Lung (tissue), 12 donors: ENCODE results near the gene KCNQ5. TPM values are rescaled to one million over a fixed set of nuclear protein-coding genes. Genes with fewer than 3 reads are reported as not detected.

ENCODE experiments used
- ATAC-seq: fragments of 200-7000 bp; cut with Tn5 transposase; one replicate; pipeline ENCODE4 v1.9.1; 2020; ENCODE audit warnings: moderate number of reproducible peaks; ENCODE audit not compliant: insufficient read depth, low FRiP score
- DNase-seq, 3 donors: peaks; one replicate each; pipeline ENCODE4 v3.0.0-alpha.2; 2013 to 2017
- H3K27ac ChIP-seq, 2 donors: one replicate each; pipeline ENCODE4 v1.5.1; 2013; ENCODE audit warnings: mild to moderate bottlenecking in 2 of 2, moderate library complexity in 2 of 2, control low read depth in 1 of 2, inconsistent platforms in 1 of 2, low read depth in 1 of 2, low read length in 1 of 2
- H3K27me3 ChIP-seq, 3 donors: one replicate each; pipeline ENCODE4 v1.5.1; 2013; ENCODE audit warnings: low read length in 2 of 3; ENCODE audit not compliant: control insufficient read depth in 3 of 3, insufficient read depth in 3 of 3
- H3K36me3 ChIP-seq, 4 donors: one replicate each; pipeline ENCODE4 v1.5.1; 2013; ENCODE audit warnings: low read length in 4 of 4, mild to moderate bottlenecking in 1 of 4, moderate library complexity in 1 of 4; ENCODE audit not compliant: control insufficient read depth in 4 of 4, insufficient read depth in 4 of 4
- H3K4me1 ChIP-seq, 5 donors: one replicate each; pipeline ENCODE4 v1.5.1; 2013; ENCODE audit warnings: low read length in 5 of 5, mild to moderate bottlenecking in 2 of 5, moderate library complexity in 1 of 5; ENCODE audit not compliant: control insufficient read depth in 5 of 5, insufficient read depth in 5 of 5
- H3K4me3 ChIP-seq: one replicate; pipeline ENCODE4 v1.5.1; 2013; ENCODE audit warnings: mild to moderate bottlenecking, control low read depth, moderate library complexity
- H3K9ac ChIP-seq, 2 donors: one replicate each; pipeline ENCODE4 v1.5.1; 2013; ENCODE audit warnings: low read length in 2 of 2, control low read depth in 1 of 2; ENCODE audit not compliant: insufficient read depth in 1 of 2
- H3K9me3 ChIP-seq, 4 donors: one replicate each; pipeline ENCODE4 v1.5.1; 2013; ENCODE audit warnings: low read length in 3 of 4, mild to moderate bottlenecking in 1 of 4, moderate library complexity in 1 of 4; ENCODE audit not compliant: control insufficient read depth in 4 of 4, insufficient read depth in 3 of 4
- CTCF ChIP-seq: IDR thresholded peaks from 2 replicates; pipeline ENCODE4 v1.5.1; 2012; ENCODE audit warnings: mild to moderate bottlenecking; ENCODE audit errors: control extremely low read depth, extremely low read depth
- WGBS, 2 donors: extraction: QIAGEN DNeasy Blood & Tissue Kit; methylation state at CpG; one replicate each; pipeline ENCODE4 v1.1.7; 2013; 5-methylcytosine and 5-hydroxymethylcytosine counted together
- polyA plus RNA-seq, 2 donors: library from polyadenylated mRNA; stranded (reverse); fragments of 200-250 nt; gene quantifications; one replicate each; pipeline ENCODE4 v1.2.1, GENCODE V29; 2013
- total RNA-seq, 2 donors: library from RNA; depleted of rRNA in 1 of 2; stranded (reverse); fragments of >200 nt in 1 of 2; gene quantifications; one replicate each; pipeline ENCODE4 v1.2.1, GENCODE V29; 2014 to 2021
- donor health status: control.
- donor health status: control.
- donor health status: Bipolar disorder and iron deficiency.
- donor health status: healthy.
- donor health status: DM: yes; HTN: yes; CAD: no.

KCNQ5 gene
- total and polyA plus RNA-seq, 4 donors = 0.12 to 5.7 (median 0.46) TPM

- DNase-seq (no peak), ATAC-seq (no peak)
- Histone ChIP-seq H3K27me3 (no peaks in the 10 kb centered on the region), H3K4me1 (peaks cover 0 to 5% (median 0%) of the 10 kb centered on the region in 5 donors), H3K9ac (no peak overlapping the region), H3K36me3 (no peaks in the 10 kb centered on the region), H3K9me3 (no peaks in the 10 kb centered on the region), H3K4me3 (no peak overlapping the region), H3K27ac (no peak overlapping the region)
- TF ChIP-seq CTCF = no peak
- WGBS, 2 donors = 84 to 94% methylated on average over 3 of the region's 3 CpGs
These were observed 457.7 kb downstream of the KCNQ5 start for GRCh38 chr6:73079611-73079955.

- Histone ChIP-seq H3K9me3 (no peaks in the 10 kb centered on the region), H3K36me3 (no peaks in the 10 kb centered on the region), H3K4me1 (peaks cover 0 to 5% (median 0%) of the 10 kb centered on the region in 5 donors), H3K27ac (no peak overlapping the region), H3K9ac (no peak overlapping the region), H3K27me3 (no peaks in the 10 kb centered on the region), H3K4me3 (no peak overlapping the region)
- TF ChIP-seq CTCF = no peak
- no peak for DNase-seq
- no peak for ATAC-seq
- WGBS, 2 donors = 66 to 76% methylated on average over 3 of the region's 3 CpGs
These were observed 458.1 kb downstream of the KCNQ5 start for GRCh38 chr6:73079978-73080377.

GRCh38 chr6:73081955-73082354 lies 460.1 kb downstream of the KCNQ5 start:
- no peak for DNase-seq
- Histone ChIP-seq H3K27me3 (no peaks in the 10 kb centered on the region), H3K9ac (no peak overlapping the region), H3K4me1 (peaks cover 0 to 5% (median 0%) of the 10 kb centered on the region in 5 donors), H3K36me3 (no peaks in the 10 kb centered on the region), H3K4me3 (no peak overlapping the region), H3K9me3 (no peaks in the 10 kb centered on the region), H3K27ac (no peak overlapping the region)
- 81 to 91% methylated on average over 2 of the region's 2 CpGs for WGBS, 2 donors
- ATAC-seq = no peak
- TF ChIP-seq CTCF = no peak

- no peaks in the 10 kb centered on the region for H3K36me3 ChIP-seq
- H3K4me3 ChIP-seq = no peak overlapping the region
- 81 to 89% methylated on average over 3 of the region's 3 CpGs for WGBS, 2 donors
- H3K9ac ChIP-seq = no peak overlapping the region
- TF ChIP-seq CTCF = no peak
- peaks cover 0 to 5% (median 0%) of the 10 kb centered on the region in 5 donors for H3K4me1 ChIP-seq
- H3K27me3 ChIP-seq = no peaks in the 10 kb centered on the region
- DNase-seq = peak in 1 of 3 donors; percentile 16
- no peak for ATAC-seq
- H3K9me3 ChIP-seq = no peaks in the 10 kb centered on the region
- no peak overlapping the region for H3K27ac ChIP-seq
These were observed 462.0 kb downstream of the KCNQ5 start for GRCh38 chr6:73083886-73084285.
